Erythroblast (primary cell): ENCODE data around the gene WDR31.

Experiments
- DNase-seq, 2 experiments: peaks; one replicate each; lab custom pipeline; 2025; lab: John Stamatoyannopoulos, UW
- GATA1 ChIP-seq: IDR thresholded peaks from 2 replicates; pipeline ENCODE4 v1.6.1; 2011; ENCODE audit warnings: low read depth, mild to moderate bottlenecking, control low read depth, low read length, moderate library complexity
- POLR2A ChIP-seq: IDR thresholded peaks from 2 replicates; pipeline ENCODE4 v1.6.1; 2011; ENCODE audit warnings: mild to moderate bottlenecking, low read length

The WDR31 gene

GRCh38 chr9:113307396-113307975 lies 32.6 kb downstream of the WDR31 start:
- TF ChIP-seq GATA1 (no peak), POLR2A (no peak)
- no peak for DNase-seq

GRCh38 chr9:113306566-113306965 lies 33.5 kb downstream of the WDR31 start:
- TF ChIP-seq GATA1 = no peak
- no peak for TF ChIP-seq POLR2A
- no peak for DNase-seq

- TF ChIP-seq POLR2A = no peak
- no peak for TF ChIP-seq GATA1
- DNase-seq = no peak
Measured at GRCh38 chr9:113302792-113303418, 37.2 kb downstream of the WDR31 start, which contains the start of gene RNF183. Gene RNF183 (minus strand): TSS chr9:113303376. CDS start chr9:113298184, 5,192 bp downstream.

- no peak for DNase-seq
- TF ChIP-seq GATA1 = no peak
- TF ChIP-seq POLR2A = no peak
Measured at GRCh38 chr9:113301548-113301947, 38.5 kb downstream of the WDR31 start.

GRCh38 chr9:113299800-113300292 lies 40.2 kb downstream of the WDR31 start:
- peak in 1 of 2 experiments; percentile 26 for DNase-seq
- TF ChIP-seq POLR2A (no peak), GATA1 (no peak)

- TF ChIP-seq POLR2A (no peak), GATA1 (no peak)
- no peak for DNase-seq
Measured at GRCh38 chr9:113298924-113299770, 40.9 kb downstream of the WDR31 start.

GRCh38 chr9:113298311-113298710 lies 41.8 kb downstream of the WDR31 start:
- TF ChIP-seq POLR2A (no peak), GATA1 (no peak)

GRCh38 chr9:113296796-113297558 lies 43.1 kb downstream of the WDR31 start:
- no peak for DNase-seq
- TF ChIP-seq POLR2A = no peak
- no peak for TF ChIP-seq GATA1

More at GRCh38 chr9:113298311-113298710, 41.8 kb downstream of the WDR31 start:
- DNase-seq = no peak

GRCh38 chr9:113296247-113296646 lies 43.8 kb downstream of the WDR31 start:
- peak in 1 of 2 experiments; percentile 22 for DNase-seq

- no peak for TF ChIP-seq GATA1
- TF ChIP-seq POLR2A = no peak
- DNase-seq = no peak
Measured at GRCh38 chr9:113293285-113293878, 46.7 kb downstream of the WDR31 start.

GRCh38 chr9:113290052-113290607 lies 49.9 kb downstream of the WDR31 start:
- TF ChIP-seq GATA1 (no peak), POLR2A (no peak)

GRCh38 chr9:113289091-113289490 lies 51.0 kb downstream of the WDR31 start:
- no peak for TF ChIP-seq POLR2A
- TF ChIP-seq GATA1 = no peak
- no peak for DNase-seq

More at GRCh38 chr9:113290052-113290607, 49.9 kb downstream of the WDR31 start:
- DNase-seq = peak; percentile 19 to 37

- no peak for TF ChIP-seq GATA1
- no peak for TF ChIP-seq POLR2A
Measured at GRCh38 chr9:113281356-113281755, 58.7 kb downstream of the WDR31 start.

More at GRCh38 chr9:113281356-113281755, 58.7 kb downstream of the WDR31 start:
- no peak for DNase-seq
